GM23338 (cell line): Measurements from ENCODE around the gene EPHA6. TPM values are rescaled to one million over a fixed set of nuclear protein-coding genes. Genes with fewer than 3 reads are reported as not detected.

Experiments
- ATAC-seq: fragments of 200-7000 bp; cut with Tn5 transposase; 3 replicates; pipeline ENCODE4 v1.9.1; 2020
- DNase-seq: peaks from one replicate; pipeline ENCODE4 v3.0.0-alpha.2; 2015; ENCODE audit warnings: low spot score
- H2AFZ ChIP-seq: fragments of 200-600 bp; sonication (generic); 2 replicates; pipeline ENCODE4 v1.8.0; 2016; ENCODE audit warnings: antibody characterized with exemption, mild to moderate bottlenecking, moderate library complexity
- H3F3A ChIP-seq: fragments of 200-600 bp; sonication (generic); replicated peaks from 2 replicates; pipeline ENCODE4 v1.8.0; 2017; ENCODE audit warnings: antibody characterized with exemption, mixed run types, low read depth
- H3K27ac ChIP-seq: fragments of 200-600 bp; sonication (generic); 2 replicates; pipeline ENCODE4 v1.6.1; 2016; ENCODE audit warnings: low read depth
- H3K27me3 ChIP-seq: fragments of 200-600 bp; sonication (generic); 2 replicates; pipeline ENCODE4 v1.8.0; 2016; ENCODE audit warnings: mild to moderate bottlenecking, mixed run types, moderate library complexity; ENCODE audit not compliant: insufficient read depth
- H3K36me3 ChIP-seq: fragments of 200-600 bp; sonication (generic); 2 replicates; pipeline ENCODE4 v1.8.0; 2016; ENCODE audit warnings: mild to moderate bottlenecking; ENCODE audit not compliant: insufficient read depth
- H3K4me1 ChIP-seq: fragments of 200-600 bp; sonication (generic); 2 replicates; pipeline ENCODE4 v1.8.0; 2016; ENCODE audit warnings: mild to moderate bottlenecking, moderate library complexity; ENCODE audit not compliant: insufficient read depth
- H3K4me2 ChIP-seq: fragments of 200-600 bp; sonication (generic); 2 replicates; pipeline ENCODE4 v1.7.1; 2017; ENCODE audit warnings: mixed run types
- H3K4me3 ChIP-seq: fragments of 200-600 bp; sonication (generic); 2 replicates; pipeline ENCODE4 v1.6.1; 2016; ENCODE audit warnings: mixed run types
- H3K79me2 ChIP-seq: fragments of 200-600 bp; sonication (generic); replicated peaks from 2 replicates; pipeline ENCODE4 v1.8.0; 2017; ENCODE audit warnings: mild to moderate bottlenecking; ENCODE audit not compliant: insufficient read depth
- H3K9me2 ChIP-seq: fragments of 200-600 bp; sonication (generic); 2 replicates; pipeline ENCODE4 v1.8.0; 2017; ENCODE audit not compliant: insufficient read depth
- H4K20me1 ChIP-seq: fragments of 200-600 bp; sonication (generic); replicated peaks from 2 replicates; pipeline ENCODE4 v1.8.0; 2017; ENCODE audit warnings: mild to moderate bottlenecking; ENCODE audit not compliant: insufficient read depth
- H3K27ac Mint-ChIP-seq: 2 replicates; pipeline ENCODE4 v1.8.0; 2020; ENCODE audit warnings: inconsistent platforms, mild to moderate bottlenecking, moderate library complexity, mixed read lengths
- H3K27me3 Mint-ChIP-seq: 3 replicates; pipeline ENCODE4 v1.8.0; 2022; ENCODE audit warnings: low read depth, mild to moderate bottlenecking, moderate library complexity, mixed read lengths, inconsistent platforms; ENCODE audit not compliant: insufficient read depth, poor library complexity
- H3K36me3 Mint-ChIP-seq: 3 replicates; pipeline ENCODE4 v1.8.0; 2021; ENCODE audit warnings: low read depth, mild to moderate bottlenecking, inconsistent platforms, moderate library complexity, mixed read lengths
- H3K4me1 Mint-ChIP-seq: 3 replicates; pipeline ENCODE4 v1.8.0; 2020; ENCODE audit warnings: mild to moderate bottlenecking, inconsistent platforms, mixed read lengths
- H3K4me3 Mint-ChIP-seq: 3 replicates; pipeline ENCODE4 v1.8.0; 2021; ENCODE audit warnings: moderate library complexity, mild to moderate bottlenecking, inconsistent platforms, mixed read lengths
- H3K9me3 Mint-ChIP-seq: 3 replicates; pipeline ENCODE4 v1.8.0; 2020; ENCODE audit warnings: moderate library complexity, mild to moderate bottlenecking, inconsistent platforms, mixed read lengths
- CREB1 ChIP-seq: fragments of 250-450 bp; sonication (Bioruptor Pico); IDR thresholded peaks from 2 replicates; pipeline ENCODE4 v1.5.0; 2020; ENCODE audit warnings: low read depth, mild to moderate bottlenecking, moderate library complexity
- ETS1 ChIP-seq: IDR thresholded peaks from 2 replicates; pipeline ENCODE4 v1.6.1; 2016; ENCODE audit warnings: antibody characterized with exemption
- EZH2 ChIP-seq: fragments of 200-600 bp; sonication (generic); IDR thresholded peaks from one replicate; pipeline ENCODE4 v1.8.0; 2017; ENCODE audit warnings: antibody characterized with exemption, mild to moderate bottlenecking, low read depth; ENCODE audit not compliant: unreplicated experiment
- EZH2phosphoT487 ChIP-seq: fragments of 200-600 bp; sonication (generic); IDR thresholded peaks from one replicate; pipeline ENCODE4 v1.8.1; 2018; ENCODE audit warnings: antibody characterized with exemption; ENCODE audit not compliant: unreplicated experiment
- JUNB ChIP-seq: IDR thresholded peaks from one replicate; pipeline ENCODE4 v1.6.1; 2016; ENCODE audit warnings: antibody characterized with exemption; ENCODE audit not compliant: unreplicated experiment
- NANOG ChIP-seq: IDR thresholded peaks from 2 replicates; pipeline ENCODE4 v1.6.1; 2016; ENCODE audit warnings: antibody characterized with exemption, borderline replicate concordance
- POLR2AphosphoS5 ChIP-seq: IDR thresholded peaks from 2 replicates; pipeline ENCODE4 v1.6.1; 2016; ENCODE audit warnings: antibody characterized with exemption, low read depth
- REST ChIP-seq: IDR thresholded peaks from one replicate; pipeline ENCODE4 v1.6.1; 2018; ENCODE audit warnings: antibody characterized with exemption; ENCODE audit not compliant: unreplicated experiment
- STAT1 ChIP-seq: IDR thresholded peaks from one replicate; pipeline ENCODE4 v1.6.1; 2016; ENCODE audit warnings: antibody characterized with exemption; ENCODE audit not compliant: unreplicated experiment
- ZNF114 ChIP-seq: fragments of 250-450 bp; sonication (Bioruptor Pico); IDR thresholded peaks from 2 replicates; pipeline ENCODE4 v1.5.0; 2020; ENCODE audit warnings: mild to moderate bottlenecking, moderate library complexity
- ZNF331 ChIP-seq: fragments of 250-450 bp; sonication (Bioruptor Pico); IDR thresholded peaks from 2 replicates; pipeline ENCODE4 v1.5.0; 2020; ENCODE audit warnings: low read depth, mild to moderate bottlenecking, moderate library complexity
- ZNF462 ChIP-seq: fragments of 250-450 bp; sonication (Bioruptor Pico); IDR thresholded peaks from 2 replicates; pipeline ENCODE4 v1.5.0; 2020; ENCODE audit warnings: mild to moderate bottlenecking, moderate library complexity
- polyA plus RNA-seq: library from polyadenylated mRNA; unstranded; fragments of >200 nt; fragmentation: Nextera tagmentation; extraction: Ambion mirVana; gene quantifications from 2 replicates; pipeline ENCODE4 v1.2.1, GENCODE V29; 2016
- total RNA-seq: library from RNA; depleted of rRNA; stranded (reverse); fragments of >200 nt; shearing (Covaris generic); gene quantifications from 2 replicates; pipeline ENCODE4 v1.2.3, GENCODE V29; 2014
- TF ChIP-seq, protein P1 (sequence below), 2 experiments: fragments of 200-600 bp in 1 of 2; sonication (generic) in 1 of 2; conservative IDR thresholded peaks; 2 replicates each; pipeline versions ENCODE4 v1.5.1 to v1.6.1; 2016 to 2017; ENCODE audit warnings: antibody characterized with exemption in 2 of 2, low read depth in 2 of 2, mild to moderate bottlenecking in 2 of 2, moderate library complexity in 1 of 2

The EPHA6 gene
- total and polyA plus RNA-seq, 2 experiments from 2014 or later: 0.37 to 2.6 TPM

- TF ChIP-seq REST (no peak), ZNF331 (CRISPR knock-in tag) (no peak), NANOG (no peak), CREB1 (no peak), EZH2 (no peak), STAT1 (no peak), ETS1 (no peak), JUNB (no peak)
Observed at GRCh38 chr3:97421565-97421964, 607.2 kb downstream of the EPHA6 start (continued).

DNA sequence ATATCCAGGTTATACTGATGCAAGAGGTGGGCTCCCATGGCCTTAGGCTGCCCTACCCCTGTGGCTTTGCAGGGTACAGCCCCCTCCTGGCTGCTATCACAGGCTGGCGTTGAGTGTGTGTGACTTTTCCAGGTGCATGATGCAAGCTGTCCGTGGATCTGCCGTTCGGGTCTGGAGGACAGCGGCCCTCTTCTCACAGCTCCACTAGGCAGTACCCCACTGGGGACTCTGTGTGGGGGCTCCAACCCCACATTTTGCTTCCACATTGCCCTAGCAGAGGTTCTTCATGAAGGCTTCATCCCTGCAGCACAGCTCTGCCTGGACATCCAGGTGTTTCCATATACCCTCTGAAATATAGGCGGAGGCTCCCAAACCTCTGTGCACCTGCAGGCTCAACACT, 610.6 kb downstream of the EPHA6 start:
- Histone ChIP-seq H3K27ac (no peak overlapping the region), H3K9me2 (no peaks in the 10 kb centered on the region; the same call in 1 of the 2 replicates), H4K20me1 (no peaks in the 10 kb centered on the region), H3K36me3 (no peaks in the 10 kb centered on the region), H3K4me3 (no peak overlapping the region), H2AFZ (no peak overlapping the region), H3K27me3 (no peaks in the 10 kb centered on the region), H3F3A (no peaks in the 10 kb centered on the region), H3K4me1 (no peaks in the 10 kb centered on the region), H3K79me2 (no peaks in the 10 kb centered on the region), H3K4me2 (no peak overlapping the region)
- no peak overlapping the region for H3K4me3 Mint-ChIP-seq
- peaks cover 42% of the 10 kb centered on the region for H3K36me3 Mint-ChIP-seq
- no peak for ATAC-seq
- H3K9me3 Mint-ChIP-seq: peaks cover 38% of the 10 kb centered on the region
- no peak overlapping the region for H3K27ac Mint-ChIP-seq
- H3K27me3 Mint-ChIP-seq: peaks cover 3% of the 10 kb centered on the region
- no peak for DNase-seq
- no peaks in the 10 kb centered on the region for H3K4me1 Mint-ChIP-seq
- TF ChIP-seq EZH2phosphoT487: no peak
- TF ChIP-seq, protein P1, sequence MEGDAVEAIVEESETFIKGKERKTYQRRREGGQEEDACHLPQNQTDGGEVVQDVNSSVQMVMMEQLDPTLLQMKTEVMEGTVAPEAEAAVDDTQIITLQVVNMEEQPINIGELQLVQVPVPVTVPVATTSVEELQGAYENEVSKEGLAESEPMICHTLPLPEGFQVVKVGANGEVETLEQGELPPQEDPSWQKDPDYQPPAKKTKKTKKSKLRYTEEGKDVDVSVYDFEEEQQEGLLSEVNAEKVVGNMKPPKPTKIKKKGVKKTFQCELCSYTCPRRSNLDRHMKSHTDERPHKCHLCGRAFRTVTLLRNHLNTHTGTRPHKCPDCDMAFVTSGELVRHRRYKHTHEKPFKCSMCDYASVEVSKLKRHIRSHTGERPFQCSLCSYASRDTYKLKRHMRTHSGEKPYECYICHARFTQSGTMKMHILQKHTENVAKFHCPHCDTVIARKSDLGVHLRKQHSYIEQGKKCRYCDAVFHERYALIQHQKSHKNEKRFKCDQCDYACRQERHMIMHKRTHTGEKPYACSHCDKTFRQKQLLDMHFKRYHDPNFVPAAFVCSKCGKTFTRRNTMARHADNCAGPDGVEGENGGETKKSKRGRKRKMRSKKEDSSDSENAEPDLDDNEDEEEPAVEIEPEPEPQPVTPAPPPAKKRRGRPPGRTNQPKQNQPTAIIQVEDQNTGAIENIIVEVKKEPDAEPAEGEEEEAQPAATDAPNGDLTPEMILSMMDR (conservative IDR thresholded peaks at IDR 0.05; ENCODE audit: low read depth in 2 of 2): no peak
- no peak for TF ChIP-seq EZH2
- TF ChIP-seq JUNB: no peak
- TF ChIP-seq STAT1: no peak
- TF ChIP-seq NANOG: no peak
- no peak for TF ChIP-seq ZNF462
- no peak for TF ChIP-seq POLR2AphosphoS5
- no peak for TF ChIP-seq ZNF331 (CRISPR knock-in tag)
- TF ChIP-seq CREB1: no peak
- no peak for TF ChIP-seq ZNF114 (CRISPR knock-in tag)
